Left ventricle myocardium inferior (tissue), 1 donor: Measurements from ENCODE around the gene CDH15. TPM values are rescaled to one million over a fixed set of nuclear protein-coding genes. Genes with fewer than 3 reads are reported as not detected.
"Not testable (repeated sequence)": the region's sequence is repeated elsewhere in the genome, so short reads cannot be mapped to it uniquely, and the experiment has no call there.

Experiments
- DNase-seq: peaks from one replicate; pipeline ENCODE4 v3.0.0-alpha.2; 2020
- H3K27ac ChIP-seq: fragments of 200-600 bp; replicated peaks from 2 replicates; pipeline ENCODE4 v1.8.0; 2021
- H3K27me3 ChIP-seq: fragments of 200-600 bp; 2 replicates; pipeline ENCODE4 v1.8.0; 2021; ENCODE audit warnings: low read depth
- H3K36me3 ChIP-seq: fragments of 200-600 bp; 2 replicates; pipeline ENCODE4 v1.8.0; 2021
- H3K4me1 ChIP-seq: fragments of 200-600 bp; 2 replicates; pipeline ENCODE4 v1.8.0; 2021
- H3K4me3 ChIP-seq: fragments of 200-600 bp; 2 replicates; pipeline ENCODE4 v1.8.0; 2021; ENCODE audit warnings: mild to moderate bottlenecking, moderate library complexity
- H3K9me3 ChIP-seq: fragments of 200-600 bp; replicated peaks from 2 replicates; pipeline ENCODE4 v1.8.0; 2021
- CTCF ChIP-seq: fragments of 200-600 bp; IDR thresholded peaks from 2 replicates; pipeline ENCODE4 v1.8.0; 2021; ENCODE audit warnings: antibody characterized with exemption, mild to moderate bottlenecking, borderline replicate concordance
- intact Hi-C: fragments of 100-400 bp; cut with micrococcal nuclease; formaldehyde crosslinking; loops from one replicate; pipeline ENCODE4 v1.11.0; 2022
- total RNA-seq: library from RNA; stranded (reverse); fragmentation: NEBNext Ultra II Directional; extraction: Animal tissue kit (Norgen Biotek cat#: 25700); gene quantifications from one replicate; pipeline ENCODE4 v1.2.1, GENCODE V29; 2021
- donor health status: DM: no; HTN: yes; CAD: no; lungs with severe emphysema.

Gene CDH15
- total RNA-seq, 1 donor from 2014 or later, result not detected

- Histone ChIP-seq H3K9me3 (peaks cover 6% of the 10 kb centered on the region), H3K36me3 (no peaks in the 10 kb centered on the region), H3K27ac (no peak overlapping the region), H3K4me3 (no peak overlapping the region), H3K27me3 (peaks cover 13% of the 10 kb centered on the region), H3K4me1 (peaks cover 27% of the 10 kb centered on the region)
- DNase-seq, result no peak
- TF ChIP-seq CTCF, result no peak
- intact Hi-C loops, result no loop called here
Observed at GRCh38 chr16:89243664-89244063, 72.1 kb downstream of the CDH15 start.

- H3K27ac ChIP-seq, DNase-seq, intact Hi-C loops, H3K36me3 ChIP-seq, H3K4me3 ChIP-seq: not testable (repeated sequence)
- peaks cover 27% of the 10 kb centered on the region for H3K4me1 ChIP-seq
- H3K27me3 ChIP-seq, result peaks cover 13% of the 10 kb centered on the region
- peaks cover 12% of the 10 kb centered on the region for H3K9me3 ChIP-seq
Observed at GRCh38 chr16:89244264-89244663, 72.7 kb downstream of the CDH15 start.

- Histone ChIP-seq H3K4me3 (no peak overlapping the region), H3K4me1 (peaks cover 27% of the 10 kb centered on the region), H3K36me3 (no peaks in the 10 kb centered on the region), H3K27me3 (peaks cover 13% of the 10 kb centered on the region), H3K27ac (no peak overlapping the region), H3K9me3 (peaks cover 14% of the 10 kb centered on the region)
- intact Hi-C loops, result no loop called here
- DNase-seq, result no peak
- TF ChIP-seq CTCF, result no peak
Observed at GRCh38 chr16:89244754-89245153, 73.2 kb downstream of the CDH15 start.

Other genes with a start within 250 kb of the CDH15 start
- 8.6 TPM for gene CBFA2T3, start 194.5 kb upstream of the CDH15 start, total RNA-seq
- gene ACSF3, start 77.9 kb upstream of the CDH15 start, total RNA-seq, result 16.7 TPM
- gene SLC22A31, start 28.8 kb downstream of the CDH15 start, total RNA-seq, result not detected
- 8.7 TPM for gene ZNF778, start 46.0 kb downstream of the CDH15 start, total RNA-seq